DMS153 (cell line): ENCODE measurements around the gene ADAM10.
"Not testable (repeated sequence)": the region's sequence is repeated elsewhere in the genome, so short reads cannot be mapped to it uniquely, and the experiment has no call there.

Experiments
- DNase-seq: peaks from one replicate; lab custom pipeline; 2025; lab: John Stamatoyannopoulos, UW

ADAM10 gene

DNA sequence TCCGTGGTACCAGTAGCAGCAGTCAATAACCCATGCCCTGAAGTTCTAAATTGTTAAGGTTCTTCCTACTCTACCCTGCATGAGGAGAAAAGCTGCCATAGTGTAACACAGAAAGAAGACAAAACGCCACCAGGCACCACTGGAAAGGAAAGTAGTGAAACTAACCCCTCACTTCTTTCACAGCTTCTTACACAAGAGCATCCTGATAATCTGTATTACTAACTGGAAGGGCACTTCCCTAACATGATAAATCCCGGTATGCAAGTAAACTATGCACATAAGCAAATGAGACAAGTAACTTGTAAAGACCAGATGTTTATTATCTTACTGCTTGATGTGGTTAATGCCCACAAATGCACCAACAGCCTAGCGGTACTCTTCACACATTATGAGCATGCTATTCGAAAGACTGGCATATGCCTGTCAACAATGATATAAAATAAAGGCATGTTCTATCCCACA is 141.3 kb downstream of the ADAM10 start:
- no peak for DNase-seq

DNA sequence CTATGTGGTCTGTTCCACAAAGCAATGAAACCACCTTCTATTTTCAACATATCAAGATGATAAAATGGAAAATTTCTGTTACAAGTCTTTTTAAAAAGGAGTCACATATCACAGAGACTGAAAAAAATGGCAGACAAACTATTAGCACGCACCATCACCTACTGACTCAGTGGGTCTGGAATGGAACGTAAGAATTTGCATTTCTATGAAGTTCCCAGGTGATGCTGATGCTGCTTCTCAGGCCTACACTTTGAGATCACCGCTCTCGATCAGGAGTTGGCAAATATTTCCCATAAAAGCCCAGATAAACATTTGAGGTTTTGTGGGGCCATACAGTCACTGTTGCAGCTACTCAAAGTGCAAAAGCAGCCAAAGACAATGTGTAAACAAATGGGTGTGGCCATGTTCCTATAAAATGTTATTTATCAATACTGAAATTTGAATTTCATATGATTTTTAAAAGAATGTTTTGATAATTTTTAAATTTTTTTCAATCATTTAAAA is 142.9 kb downstream of the ADAM10 start:
- DNase-seq: no peak

DNA sequence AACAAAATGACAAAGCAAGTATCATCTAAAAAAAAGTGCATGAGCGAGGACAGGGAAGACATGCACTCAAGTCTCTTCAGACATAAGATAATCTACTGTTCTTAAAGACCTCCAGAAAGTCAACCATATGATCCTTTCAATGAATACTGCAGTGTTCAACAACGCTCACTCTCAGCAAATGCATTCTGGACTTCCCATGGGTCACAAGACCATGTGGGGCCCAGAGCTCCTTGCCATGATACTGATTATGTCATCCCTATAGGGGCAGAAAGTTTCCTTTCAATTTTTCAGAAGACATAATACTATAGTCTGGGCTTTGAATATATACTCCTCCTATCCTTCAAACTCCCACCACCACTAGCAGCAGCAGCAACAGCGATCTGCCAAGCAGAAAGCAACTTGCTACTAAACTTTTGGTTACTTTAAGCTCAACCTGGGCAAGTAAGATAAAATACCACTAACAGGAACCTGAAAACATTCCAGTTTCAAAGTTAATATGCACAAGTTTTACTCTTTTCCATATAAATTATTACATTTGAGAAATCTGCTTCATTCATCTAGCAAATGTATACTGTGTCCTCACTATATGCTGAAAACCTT is 143.5 kb downstream of the ADAM10 start:
- DNase-seq: no peak

DNA sequence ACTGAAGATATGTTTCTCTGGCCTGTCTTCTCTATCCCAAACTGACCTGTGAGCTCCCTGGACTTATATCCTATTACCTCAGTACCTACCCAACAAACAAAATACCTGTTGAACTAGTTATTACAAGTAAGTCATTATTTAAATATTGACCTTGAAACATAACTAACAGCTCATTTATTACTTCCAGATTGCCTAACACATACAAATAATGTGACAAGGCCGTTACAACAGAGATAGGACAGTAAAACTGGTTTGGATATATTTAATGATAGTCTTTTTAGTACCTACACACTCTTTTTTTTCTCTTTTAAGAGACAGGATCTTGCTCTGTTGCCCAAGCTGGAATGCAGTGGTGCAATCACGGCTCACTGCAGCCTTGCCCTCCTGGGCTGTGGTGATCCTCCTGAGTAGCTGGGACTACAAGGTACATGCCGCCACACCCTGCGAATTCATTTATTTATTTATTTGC is 145.0 kb downstream of the ADAM10 start:
- no peak for DNase-seq

DNA sequence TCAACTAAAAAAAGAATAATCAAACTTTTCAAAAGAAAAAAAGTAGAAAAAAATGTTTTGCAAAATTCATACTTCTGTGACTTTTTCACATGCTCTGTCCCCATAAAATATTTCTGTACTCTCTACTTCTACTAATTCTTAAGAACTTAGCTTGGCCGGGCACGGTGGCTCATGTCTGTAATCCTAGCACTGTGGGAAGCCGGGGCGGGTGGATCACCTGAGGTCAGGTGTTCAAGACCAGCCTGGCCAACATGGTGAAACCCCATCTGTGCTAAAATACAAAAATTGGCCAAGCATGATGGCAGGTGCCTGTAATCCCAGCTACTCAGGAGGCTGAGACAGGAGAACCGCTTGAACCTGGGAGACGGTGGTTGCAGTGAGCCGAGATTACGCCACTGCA is 145.6 kb downstream of the ADAM10 start:
- not testable (repeated sequence) for DNase-seq

DNA sequence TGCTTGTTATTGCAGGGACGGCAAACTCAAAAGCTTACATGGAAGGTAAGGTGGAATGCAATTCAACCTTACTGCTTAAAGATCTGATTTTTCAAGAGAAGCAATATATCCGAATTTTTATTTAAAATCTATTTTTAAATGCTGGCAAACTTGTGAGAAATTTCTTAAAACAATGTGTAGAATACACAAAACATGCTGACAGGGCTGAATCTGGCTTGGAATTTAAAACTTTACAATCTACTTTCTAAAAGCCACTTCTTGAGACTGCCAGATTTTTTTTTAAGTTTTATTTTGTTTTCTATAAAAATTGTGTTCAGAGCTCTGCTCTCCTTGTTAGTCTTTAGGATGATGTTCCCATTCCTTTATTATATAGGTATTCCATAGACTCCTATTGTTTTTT is 146.7 kb downstream of the ADAM10 start:
- no peak for DNase-seq

DNA sequence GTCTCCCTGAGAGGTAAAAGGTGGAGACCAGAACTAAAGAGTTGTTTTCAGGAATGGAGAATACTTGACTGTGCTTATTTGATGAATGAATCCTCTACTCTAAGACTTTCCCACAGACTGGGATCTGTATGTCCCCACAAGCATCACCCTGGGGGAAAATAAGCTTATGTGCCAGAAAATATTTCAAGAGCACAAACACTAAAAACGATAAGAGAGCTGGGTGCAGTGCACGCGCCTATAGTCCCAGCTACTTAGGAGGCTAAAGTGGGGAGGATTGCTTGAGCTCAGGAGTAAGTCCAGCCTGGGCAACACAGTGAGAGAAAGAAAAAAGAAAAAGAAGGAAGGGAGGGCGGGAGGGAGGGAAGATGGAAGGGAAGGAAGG is 150.7 kb downstream of the ADAM10 start:
- DNase-seq: no peak

DNA sequence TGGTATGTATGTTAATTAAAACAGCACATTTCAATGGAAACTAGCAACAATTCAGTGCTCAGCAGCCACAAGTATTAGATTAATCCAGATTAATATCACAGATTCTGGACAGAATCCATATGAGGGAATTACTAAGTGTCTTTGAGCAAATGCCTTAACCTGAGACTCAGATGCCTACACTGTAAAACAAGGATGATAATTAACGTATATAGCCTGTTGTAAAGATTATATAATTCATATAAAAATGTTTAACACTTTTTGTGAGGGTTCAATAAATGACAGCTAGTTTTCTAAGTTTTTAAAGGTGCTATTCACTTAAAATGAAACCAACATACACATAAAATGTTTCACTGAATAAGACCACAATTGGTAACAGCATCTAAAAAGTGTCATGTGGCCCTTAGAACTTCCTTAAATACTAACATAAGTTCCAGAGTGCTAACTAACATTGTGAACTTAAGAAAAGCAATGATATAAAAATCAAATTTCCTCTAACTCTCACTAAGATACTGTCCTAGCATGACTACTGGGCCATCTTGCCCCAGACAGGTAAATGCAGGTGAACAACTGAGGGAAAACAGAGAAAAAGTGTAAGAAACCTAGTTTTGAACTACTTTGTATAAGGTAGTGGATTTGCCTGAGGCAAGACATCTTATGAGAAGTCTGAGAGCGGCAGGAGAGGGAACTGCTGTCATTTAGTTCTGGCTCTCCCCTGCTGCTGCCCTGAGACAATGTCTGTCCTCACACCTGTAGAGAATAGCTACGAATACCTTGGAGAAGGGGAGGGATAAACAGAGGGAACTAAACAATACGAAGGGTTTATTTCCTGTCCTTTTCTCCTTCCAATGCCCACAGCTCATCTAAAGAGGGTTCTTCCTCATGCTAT is 151.3 kb downstream of the ADAM10 start:
- no peak for DNase-seq

DNA sequence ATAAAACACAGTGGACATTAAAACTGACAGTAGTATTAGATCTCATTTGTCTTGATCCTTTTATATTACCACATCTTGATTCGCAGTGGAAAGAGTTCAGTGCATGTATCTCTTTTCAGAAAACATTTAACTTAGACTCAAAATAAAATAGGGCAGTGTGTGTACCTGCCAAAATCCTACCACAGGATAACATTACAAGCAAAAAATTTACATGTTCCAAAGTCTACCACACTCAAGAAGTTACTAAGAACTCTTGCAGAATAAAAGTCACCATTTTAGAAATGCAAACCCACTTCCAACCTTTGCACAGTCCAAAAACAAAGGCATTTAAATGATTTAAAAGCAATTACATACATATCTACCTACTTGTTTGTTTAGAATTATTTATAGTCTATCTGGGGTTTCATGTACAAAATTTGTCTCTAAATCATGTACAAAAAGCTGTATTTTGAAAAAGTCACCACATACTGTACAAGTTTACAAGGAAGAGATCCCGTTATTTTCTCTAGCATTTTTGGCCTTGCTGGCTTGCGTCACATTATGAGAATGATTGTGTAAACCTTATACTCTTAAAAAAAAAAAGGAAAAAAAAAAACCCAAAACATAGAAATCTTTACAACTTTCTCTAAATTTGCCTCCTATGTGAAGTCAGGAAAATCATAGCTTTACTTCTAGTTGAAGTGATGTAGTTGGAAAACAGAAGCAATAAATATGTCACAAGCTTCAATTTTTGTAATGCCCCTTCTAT is 153.8 kb downstream of the ADAM10 start:
- DNase-seq: no peak

DNA sequence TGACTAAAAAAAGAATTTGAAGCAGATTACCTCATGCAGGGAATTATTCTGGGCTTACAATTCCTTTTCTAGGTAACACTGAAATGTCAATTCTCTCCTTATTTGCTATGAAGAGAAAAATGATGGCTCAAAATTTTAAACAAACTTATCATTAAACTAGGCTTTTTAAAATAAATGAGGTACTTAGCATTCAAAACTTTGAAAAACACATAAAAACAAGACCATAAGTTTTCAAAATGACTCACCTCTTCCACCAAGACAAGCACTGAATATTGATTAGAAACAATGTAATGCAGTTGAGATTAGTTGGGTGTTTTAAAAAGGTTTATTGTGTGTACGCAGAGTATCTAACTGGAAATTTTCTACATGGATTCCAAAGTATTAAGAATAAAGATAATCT is 154.6 kb downstream of the ADAM10 start:
- DNase-seq: no peak

DNA sequence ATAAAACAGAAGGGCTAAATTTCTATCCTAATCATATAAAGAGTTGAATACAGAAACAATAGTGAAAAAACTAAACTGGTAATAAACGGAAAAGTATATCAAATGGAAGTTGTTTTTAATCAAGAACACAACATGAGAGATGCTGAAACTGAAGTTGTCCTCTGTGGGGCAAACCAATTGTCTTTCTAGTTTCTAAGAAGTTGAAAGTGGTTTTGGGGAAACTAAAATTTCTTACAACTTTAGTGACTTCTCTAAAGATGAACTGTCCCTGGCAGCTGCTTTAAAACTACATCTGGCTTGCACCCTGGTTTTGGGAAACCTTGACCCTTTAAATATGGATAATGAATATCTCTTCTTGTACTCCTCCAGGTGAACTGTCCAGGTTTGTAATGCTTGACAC is 155.6 kb downstream of the ADAM10 start:
- no peak for DNase-seq

DNA sequence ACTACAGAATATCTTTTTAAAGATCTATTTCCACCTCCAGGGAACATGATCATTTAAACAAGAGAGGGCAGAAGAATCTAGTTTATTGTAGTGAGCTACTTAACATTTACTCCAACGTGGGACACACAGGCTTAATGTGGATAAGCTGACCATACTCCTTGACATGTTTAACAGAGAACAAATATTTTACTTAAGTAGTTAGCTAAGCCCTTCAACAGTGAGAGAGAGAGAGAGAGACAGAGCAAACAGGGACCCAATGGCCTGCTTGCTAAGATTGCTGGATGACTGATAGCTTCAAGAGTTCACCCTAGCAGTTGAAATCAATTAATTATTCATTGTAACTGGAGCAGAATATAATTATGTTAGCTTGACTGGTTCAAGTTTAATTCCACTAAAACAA is 158.6 kb downstream of the ADAM10 start:
- no peak for DNase-seq

DNA sequence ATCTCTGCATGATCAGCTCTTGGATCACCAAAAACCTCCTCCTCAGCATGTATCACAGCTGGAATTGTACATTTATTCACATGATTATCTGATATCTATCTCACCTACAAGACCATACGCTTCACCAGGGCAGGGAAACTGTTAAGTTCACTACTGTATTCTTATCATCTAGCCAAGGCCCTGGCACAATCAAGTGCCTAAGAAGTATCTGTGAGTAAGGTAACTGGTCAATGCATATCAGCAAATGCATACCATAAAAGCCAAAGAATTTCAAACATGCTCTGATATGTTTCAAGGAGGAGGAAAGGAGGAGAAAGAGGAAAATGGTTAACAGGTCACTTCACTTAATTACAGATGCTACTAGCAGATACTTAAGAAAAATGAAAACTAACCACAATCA is 159.3 kb downstream of the ADAM10 start:
- DNase-seq: no peak

DNA sequence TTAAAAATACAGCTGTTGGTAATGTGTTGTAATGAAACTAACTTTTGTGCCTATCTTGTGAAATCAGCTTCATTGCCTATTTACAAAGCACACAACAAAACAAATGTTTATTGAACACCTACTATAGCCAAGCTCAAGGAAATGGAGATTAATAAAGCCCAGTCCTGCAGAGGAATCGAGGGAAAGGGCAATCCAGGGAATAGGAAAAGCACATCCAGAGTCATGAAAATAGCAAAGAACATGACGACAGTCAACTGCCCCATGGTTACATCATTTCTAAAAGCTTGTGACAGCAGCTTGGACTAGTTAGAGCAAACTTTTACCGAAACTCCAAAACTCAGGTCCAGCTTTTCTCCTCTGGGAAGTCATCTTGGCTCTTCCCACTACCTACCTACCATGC is 160.5 kb downstream of the ADAM10 start:
- no peak for DNase-seq

DNA sequence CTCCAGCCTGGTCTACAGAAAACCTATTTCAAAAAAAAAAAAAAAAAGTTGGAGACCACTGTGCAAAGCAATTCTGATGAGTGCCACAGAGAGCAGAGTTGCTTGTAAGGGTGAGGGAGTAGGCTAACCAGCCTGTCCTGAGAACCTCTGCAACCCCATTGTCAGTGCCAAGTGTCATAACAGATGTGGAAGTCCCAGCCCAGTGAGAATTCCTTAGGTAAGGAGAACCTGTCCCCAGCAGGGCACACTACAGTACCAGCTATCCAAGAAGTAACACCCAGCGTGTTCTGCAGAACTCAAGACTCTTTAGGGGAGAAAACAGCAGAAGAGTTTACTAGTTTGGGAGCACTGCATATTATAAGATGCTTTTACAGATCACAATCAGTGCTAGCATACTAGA is 161.4 kb downstream of the ADAM10 start:
- DNase-seq: no peak

DNA sequence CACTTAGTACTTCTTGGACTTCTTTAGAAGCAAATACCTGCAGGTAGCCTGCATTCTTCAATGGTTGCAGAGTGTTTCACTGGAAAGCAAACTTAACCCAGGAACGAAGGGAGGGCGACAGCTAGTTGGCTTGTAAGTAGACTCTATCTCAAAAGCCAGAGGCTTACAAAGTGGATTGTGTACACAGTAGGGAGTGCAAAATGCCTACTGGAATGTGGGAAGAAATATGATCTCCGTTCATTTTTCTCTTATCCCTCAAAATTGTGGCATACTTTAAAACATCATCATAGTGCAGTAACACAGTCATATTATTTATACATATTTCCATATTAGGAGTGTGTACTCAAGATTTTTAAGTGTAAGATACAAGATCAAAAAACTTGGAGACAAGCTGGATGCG is 162.0 kb downstream of the ADAM10 start:
- no peak for DNase-seq

DNA sequence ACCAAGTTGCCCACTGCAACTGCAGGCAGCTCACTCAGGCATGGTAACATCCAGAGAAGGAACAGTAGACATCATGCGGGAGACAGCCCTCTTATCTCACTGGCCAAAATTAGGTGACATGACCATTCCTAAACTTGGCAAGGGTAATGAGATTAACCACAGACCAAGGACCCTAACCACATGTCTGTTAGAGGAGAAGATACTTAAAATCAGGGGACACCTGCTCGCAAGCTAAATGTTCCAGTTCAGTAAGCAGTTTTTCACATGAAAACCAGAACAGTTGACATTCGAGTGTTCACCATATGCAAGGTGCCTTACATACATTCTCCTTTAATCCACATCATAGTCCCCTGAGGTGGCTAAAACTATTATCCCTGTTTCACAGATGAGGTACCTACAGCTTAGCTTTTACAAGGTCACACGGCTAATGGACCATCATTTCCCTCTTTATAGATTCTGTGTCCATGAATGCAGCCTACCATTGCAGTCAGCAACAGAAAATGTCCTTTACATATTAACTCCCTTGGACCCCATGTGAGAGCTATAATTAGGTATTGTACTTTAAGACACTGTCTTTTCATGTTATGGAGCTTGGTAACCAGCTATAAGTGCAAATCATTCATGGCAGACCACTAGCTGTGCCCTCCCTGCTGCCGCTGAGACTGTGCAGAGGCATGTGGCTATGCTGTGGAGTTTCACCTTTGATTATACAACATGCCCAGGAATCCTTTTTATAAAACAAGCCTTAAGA is 163.6 kb downstream of the ADAM10 start:
- DNase-seq: no peak

DNA sequence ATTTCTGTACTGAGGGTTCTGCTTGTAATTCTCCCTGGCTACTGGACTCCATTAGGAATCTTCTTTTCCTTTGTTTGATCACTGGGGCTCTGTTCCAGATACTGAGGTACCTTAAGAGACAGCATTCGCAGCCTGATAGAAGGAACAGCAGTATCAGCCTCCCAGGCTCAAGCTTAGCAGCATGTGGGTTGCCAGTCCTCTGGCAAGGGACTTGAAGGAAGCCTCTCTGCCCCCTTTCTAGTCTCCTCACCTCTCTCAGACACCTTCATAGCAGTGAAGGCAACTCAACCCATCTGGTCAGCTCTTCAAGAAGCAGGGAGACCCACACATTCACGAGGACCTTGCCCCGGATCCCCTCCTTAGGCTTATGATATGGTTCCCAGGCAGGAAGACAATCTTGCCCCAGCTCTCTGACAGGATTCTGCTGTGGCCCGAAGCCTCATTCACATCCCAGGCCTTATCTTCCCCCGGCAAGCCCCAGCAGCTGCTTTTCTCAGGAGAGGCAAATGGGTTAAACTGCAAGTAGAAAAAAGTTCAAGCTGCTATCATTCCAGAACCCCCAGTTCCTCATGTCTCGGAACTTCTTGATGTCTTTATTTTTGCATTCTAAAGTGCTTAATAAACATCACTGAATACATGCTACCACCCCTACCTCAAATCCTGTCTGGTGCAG is 164.6 kb downstream of the ADAM10 start:
- no peak for DNase-seq

DNA sequence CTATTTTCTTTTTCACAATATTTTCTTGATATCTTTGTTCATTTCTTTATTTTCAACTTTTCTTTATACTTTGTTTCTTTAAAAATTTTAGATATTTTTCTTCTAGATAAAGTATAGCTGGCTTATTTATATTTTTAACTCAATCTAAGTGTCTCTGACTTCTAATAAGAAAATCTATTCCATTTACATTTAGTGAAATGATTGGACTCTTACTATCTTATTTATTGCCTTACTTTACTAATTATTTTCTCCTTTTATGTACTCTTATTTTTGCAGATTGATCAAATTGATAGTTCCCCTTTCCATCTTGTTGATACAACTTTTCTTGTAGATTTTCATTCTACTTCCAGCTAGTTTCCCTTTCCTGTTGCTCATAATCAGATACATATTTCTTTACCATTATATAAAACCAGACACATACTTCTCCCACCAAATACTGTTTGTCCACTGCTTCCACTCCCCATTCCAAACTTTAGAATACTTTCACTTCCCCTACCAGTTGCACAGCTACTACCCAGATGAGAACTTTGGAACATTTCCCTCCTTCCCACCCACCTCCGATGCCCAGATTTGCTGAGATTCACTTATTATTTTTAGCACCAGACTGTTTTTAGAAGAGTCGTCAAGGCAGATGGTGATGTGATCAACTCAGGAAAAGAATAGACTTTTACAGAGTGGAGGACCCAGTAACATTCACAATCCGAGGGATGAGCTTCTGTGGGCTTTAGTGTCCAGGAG is 166.2 kb downstream of the ADAM10 start:
- no peak for DNase-seq

DNA sequence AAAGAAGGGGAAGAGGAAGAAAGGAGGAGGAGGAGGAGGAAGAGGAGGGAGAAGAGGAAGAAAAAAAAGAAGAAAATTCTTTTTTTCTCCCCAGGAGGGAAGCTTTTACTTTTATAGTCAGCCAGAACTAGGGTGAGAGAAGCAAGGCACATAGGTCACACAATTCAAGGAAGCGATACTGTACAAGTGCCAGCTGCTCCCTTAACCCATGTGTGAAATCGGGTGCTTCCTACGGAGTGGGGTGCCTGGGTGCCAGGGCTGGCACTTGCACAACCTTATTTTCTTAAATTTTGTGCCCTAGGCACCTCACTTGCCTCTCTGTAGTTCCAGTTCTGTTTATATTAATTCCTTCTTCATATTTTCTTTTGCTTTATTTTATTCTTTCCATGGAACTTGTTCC is 167.3 kb downstream of the ADAM10 start:
- no peak for DNase-seq

DNA sequence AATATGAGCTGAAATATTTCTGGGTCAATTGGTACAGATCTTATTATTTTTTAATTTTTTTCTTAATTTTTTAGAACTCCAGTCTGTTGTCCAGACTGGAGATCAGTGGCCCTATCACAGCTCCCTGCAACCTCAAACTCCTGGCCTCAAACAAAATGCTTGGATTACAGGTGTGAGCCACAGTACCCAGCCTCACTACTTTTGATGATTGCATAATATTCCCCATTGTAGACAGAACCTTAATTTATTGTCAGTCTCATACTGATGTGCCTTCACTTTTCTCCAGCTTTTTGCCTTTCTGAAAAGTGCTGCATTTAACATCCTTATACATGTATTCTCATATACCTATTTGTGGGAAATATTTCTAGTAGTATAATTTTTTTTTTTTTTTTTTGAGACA is 172.8 kb downstream of the ADAM10 start:
- DNase-seq: no peak
